PC-9 (cell line): ENCODE data around the gene FBXO44.

Experiments used
- EZH2 ChIP-seq: fragments of 200-600 bp; sonication (generic); IDR thresholded peaks from 2 replicates; pipeline ENCODE4 v1.8.0; 2017; ENCODE audit warnings: antibody characterized with exemption, low read depth
- TF ChIP-seq, protein P1 (sequence below): fragments of 200-600 bp; sonication (generic); conservative IDR thresholded peaks from 2 replicates; pipeline ENCODE4 v1.6.1; 2017; ENCODE audit warnings: mixed run types, antibody characterized with exemption, mild to moderate bottlenecking, moderate library complexity

DNA sequence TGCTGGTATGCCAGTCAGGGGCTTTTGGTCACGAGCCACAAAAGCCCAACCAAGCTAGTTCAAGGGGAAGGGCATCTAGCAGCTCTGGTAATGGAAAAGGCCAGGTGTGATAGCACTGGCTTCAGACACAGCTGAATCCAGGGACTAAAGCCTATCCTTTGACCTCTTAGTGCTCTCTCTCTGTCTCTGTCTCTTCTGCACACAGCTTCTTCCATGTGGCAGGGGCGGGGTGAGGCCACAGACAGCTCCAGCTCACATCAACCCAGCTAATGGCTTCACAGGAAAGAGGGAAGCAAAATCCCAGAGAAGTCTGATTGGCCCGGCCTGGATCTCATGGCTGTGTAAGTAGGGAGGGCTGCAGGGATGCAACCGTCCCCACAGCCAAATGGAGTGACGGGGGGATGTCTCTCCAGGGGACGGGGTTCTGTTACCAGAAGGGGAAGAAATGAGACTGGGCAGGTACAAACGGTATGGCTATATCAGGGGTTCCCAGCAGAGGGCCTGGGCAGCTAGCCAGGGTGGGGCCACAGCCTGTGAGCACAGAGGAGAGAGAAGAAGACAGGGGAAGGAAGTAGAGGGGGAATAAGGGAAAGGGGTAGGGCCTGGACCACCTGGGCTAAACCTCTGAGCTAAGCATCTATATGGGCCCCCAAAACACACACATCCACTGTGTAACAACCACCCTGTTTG, 42.9 kb upstream of the FBXO44 start:
- TF ChIP-seq, protein P1, sequence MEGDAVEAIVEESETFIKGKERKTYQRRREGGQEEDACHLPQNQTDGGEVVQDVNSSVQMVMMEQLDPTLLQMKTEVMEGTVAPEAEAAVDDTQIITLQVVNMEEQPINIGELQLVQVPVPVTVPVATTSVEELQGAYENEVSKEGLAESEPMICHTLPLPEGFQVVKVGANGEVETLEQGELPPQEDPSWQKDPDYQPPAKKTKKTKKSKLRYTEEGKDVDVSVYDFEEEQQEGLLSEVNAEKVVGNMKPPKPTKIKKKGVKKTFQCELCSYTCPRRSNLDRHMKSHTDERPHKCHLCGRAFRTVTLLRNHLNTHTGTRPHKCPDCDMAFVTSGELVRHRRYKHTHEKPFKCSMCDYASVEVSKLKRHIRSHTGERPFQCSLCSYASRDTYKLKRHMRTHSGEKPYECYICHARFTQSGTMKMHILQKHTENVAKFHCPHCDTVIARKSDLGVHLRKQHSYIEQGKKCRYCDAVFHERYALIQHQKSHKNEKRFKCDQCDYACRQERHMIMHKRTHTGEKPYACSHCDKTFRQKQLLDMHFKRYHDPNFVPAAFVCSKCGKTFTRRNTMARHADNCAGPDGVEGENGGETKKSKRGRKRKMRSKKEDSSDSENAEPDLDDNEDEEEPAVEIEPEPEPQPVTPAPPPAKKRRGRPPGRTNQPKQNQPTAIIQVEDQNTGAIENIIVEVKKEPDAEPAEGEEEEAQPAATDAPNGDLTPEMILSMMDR, result no peak
- TF ChIP-seq EZH2, result no peak
